GM13977 (cell line): Measurements from ENCODE around the gene CAMK1D.

Experiments
- DNase-seq: peaks from one replicate; pipeline ENCODE4 v3.0.0; 2012; ENCODE audit warnings: low spot score
- in situ Hi-C: fragments of 300-500 bp; cut with MboI; formaldehyde crosslinking; loops from one replicate; pipeline ENCODE4 v1.12.0; 2022; ENCODE audit warnings: low sequenced_read_pairs, low pct_unique_long_range_greater_than_20kb, mixed read lengths, inconsistent platforms; ENCODE audit not compliant: unreplicated experiment
- TF ChIP-seq, protein P1 (sequence below): IDR thresholded peaks from 2 replicates; pipeline ENCODE4 v1.5.1; 2012; ENCODE audit warnings: mild to moderate bottlenecking, control low read depth; ENCODE audit not compliant: insufficient read depth; ENCODE audit errors: extremely low read depth, missing control alignments

CAMK1D gene

DNA sequence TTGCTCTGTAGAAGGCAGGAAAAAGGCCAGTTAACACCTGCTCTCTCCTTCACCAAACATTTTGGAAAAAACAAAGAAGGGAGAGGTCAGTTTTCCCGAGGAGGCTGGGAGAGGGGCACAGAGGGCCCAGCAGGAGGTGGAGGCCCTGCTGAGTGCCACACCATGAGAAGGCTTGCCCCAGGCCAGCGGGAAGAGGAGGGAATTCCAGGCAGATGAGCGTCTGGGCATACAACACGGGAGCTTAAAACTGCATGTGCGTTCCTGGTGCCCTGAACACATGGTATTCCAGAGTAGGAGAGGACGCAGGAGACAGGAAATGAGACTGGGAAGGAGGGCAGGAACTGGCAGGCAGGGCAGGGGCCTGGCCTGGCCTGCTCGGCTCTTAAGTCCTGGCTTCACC is 469.7 kb downstream of the CAMK1D start:
- in situ Hi-C loops, result no loop called here
- TF ChIP-seq, protein P1, sequence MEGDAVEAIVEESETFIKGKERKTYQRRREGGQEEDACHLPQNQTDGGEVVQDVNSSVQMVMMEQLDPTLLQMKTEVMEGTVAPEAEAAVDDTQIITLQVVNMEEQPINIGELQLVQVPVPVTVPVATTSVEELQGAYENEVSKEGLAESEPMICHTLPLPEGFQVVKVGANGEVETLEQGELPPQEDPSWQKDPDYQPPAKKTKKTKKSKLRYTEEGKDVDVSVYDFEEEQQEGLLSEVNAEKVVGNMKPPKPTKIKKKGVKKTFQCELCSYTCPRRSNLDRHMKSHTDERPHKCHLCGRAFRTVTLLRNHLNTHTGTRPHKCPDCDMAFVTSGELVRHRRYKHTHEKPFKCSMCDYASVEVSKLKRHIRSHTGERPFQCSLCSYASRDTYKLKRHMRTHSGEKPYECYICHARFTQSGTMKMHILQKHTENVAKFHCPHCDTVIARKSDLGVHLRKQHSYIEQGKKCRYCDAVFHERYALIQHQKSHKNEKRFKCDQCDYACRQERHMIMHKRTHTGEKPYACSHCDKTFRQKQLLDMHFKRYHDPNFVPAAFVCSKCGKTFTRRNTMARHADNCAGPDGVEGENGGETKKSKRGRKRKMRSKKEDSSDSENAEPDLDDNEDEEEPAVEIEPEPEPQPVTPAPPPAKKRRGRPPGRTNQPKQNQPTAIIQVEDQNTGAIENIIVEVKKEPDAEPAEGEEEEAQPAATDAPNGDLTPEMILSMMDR, result no peak
- DNase-seq, result no peak

DNA sequence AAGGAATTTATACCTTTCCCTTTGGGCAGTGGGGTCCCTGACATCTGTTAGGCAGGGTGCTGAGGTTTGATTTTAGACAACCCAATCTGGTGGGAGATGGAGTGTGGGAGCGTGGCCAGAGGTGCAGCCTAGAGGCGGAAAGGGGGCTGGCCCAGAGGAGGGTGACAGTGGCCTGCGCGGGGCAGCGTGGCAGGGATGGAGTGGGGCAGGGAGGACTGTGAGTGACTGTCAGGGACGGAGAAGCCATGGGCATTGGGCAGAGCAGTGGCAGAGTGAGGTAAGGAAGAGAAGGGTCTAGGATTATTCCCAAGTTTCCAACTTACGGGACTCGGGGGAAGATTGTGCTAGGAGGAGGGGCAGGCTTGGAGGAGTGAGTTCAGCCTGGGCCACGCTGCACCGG is 470.3 kb downstream of the CAMK1D start:
- in situ Hi-C loops, result no loop called here
- TF ChIP-seq, protein P1, result no peak
- no peak for DNase-seq

DNA sequence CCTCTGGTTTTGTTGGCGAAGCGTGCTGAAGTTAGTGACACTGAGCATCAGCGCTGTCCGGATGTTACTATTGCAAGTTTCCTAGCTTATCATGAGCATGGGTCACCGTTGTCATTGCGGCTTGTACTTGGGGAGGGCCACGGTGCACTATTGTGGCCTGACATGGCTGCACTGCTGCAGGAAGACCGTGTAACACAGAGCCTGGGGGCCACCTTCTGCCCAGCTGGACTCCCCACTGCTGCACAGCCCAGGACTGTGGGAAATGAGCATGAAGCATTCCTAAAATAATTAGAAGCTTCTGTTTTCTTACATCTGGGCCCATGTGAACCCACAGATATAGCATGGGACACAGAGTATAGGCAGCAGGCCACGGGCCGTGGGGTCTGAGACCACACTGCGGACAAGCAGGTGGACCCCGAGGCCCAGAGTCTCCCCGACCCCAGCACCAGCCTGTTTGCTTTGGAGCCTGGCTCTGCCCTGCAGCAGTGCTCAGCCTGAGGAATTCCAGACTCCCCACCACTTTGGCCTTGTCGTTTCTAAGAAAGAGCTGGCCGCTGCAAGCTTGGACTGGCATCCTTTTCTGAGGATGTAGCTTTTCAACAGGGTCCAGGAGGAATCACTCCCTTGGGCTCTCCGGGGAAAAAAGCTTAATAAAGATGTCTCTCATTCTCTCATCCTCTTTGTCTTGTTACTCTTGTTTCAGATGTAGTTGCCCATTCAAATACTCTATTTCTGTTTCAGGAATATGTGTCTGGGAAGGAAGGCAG is 473.0 kb downstream of the CAMK1D start:
- in situ Hi-C loops, result no loop called here
- DNase-seq, result no peak
- TF ChIP-seq, protein P1, result no peak

DNA sequence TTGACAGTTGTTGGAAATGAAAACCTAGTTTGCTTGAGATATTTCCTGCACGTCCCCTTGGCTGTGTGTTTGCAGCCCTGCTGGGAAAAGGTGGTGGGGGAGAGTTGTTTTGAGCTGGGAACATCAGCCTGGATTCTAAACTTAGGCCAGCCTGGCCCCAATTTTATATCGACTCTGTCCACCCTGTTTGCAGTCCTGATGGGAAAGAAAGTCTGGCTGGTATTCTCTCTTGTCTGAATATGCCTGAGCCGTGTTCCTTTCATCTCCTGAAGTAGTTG is 473.5 kb downstream of the CAMK1D start:
- in situ Hi-C loops, result no loop called here
- TF ChIP-seq, protein P1, result no peak
- DNase-seq, result no peak

DNA sequence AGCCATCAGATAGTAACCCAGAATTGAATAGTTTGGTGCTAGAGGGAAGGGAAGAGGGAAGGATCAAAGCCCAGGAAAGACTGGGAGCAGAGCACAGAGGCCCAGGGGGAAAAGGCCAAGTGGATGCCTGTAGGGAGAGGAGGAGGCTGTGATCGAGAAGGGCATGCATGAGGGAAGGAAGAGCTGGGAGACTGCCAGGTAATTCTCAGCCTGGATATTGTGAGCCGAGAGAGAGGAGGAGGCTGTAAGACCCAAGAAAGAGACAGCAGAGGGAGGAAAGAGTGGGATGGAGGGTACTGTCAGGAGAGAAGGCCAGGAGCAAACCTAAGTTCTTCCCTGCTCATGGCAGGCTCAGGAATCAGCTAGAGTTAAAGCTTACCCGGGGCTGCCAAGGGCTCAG is 474.0 kb downstream of the CAMK1D start:
- in situ Hi-C loops, result no loop called here
- TF ChIP-seq, protein P1, result no peak
- no peak for DNase-seq

DNA sequence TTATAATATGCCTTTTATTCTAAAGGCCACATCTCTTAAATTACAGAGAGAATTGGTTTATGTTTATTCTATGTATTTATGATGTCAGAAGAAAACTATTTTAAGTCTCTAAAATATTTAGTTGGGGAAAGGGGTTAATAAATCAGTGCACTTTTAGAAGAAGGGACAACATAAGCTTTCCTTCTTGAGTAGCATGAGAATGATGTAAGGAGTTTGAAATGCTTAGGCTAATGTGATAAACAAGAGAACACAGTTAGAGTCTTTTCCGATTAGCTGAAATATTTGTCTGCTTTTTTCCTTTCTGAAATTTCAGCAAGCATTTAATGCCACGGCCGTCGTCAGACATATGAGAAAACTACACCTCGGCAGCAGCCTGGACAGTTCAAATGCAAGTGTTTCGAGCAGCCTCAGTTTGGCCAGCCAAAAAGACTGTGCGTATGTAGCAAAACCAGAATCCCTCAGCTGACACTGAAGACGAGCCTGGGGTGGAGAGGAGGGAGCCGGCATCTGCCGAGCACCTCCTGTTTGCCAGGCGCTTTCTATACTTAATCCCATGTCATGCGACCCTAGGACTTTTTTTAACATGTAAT is 476.0 kb downstream of the CAMK1D start:
- no peak for DNase-seq
- TF ChIP-seq, protein P1, result no peak
- in situ Hi-C loops, result no loop called here
